Panc1 (cell line): Measurements from ENCODE around the gene ARMCX4. TPM values are rescaled to one million over a fixed set of nuclear protein-coding genes. Genes with fewer than 3 reads are reported as not detected.

Experiments used
- ATAC-seq: fragments of 200-7000 bp; cut with Tn5 transposase; 2 replicates; pipeline ENCODE4 v1.9.1; 2020; ENCODE audit warnings: mild to moderate bottlenecking, moderate library complexity
- BruUV-seq: library from RNA; stranded (reverse); fragments of 400-500 nt; replicated peaks from 2 replicates; lab custom pipeline; 2021; lab: Mats Ljungman, UMichigan
- CTCF ChIA-PET: fragments of 300-600 bp; sonication (Branson Sonifier 250); formaldehyde crosslinking; loops from one replicate; lab custom pipeline; 2022; ENCODE audit warnings: antibody characterized with exemption; lab: Charles Lee
- POLR2A ChIA-PET: fragments of 300-600 bp; sonication (Branson Sonifier 250); formaldehyde crosslinking; loops from one replicate; lab custom pipeline; 2022; ENCODE audit warnings: antibody characterized with exemption; lab: Charles Lee
- DNase-seq: peaks from one replicate; pipeline ENCODE4 v3.0.0-alpha.2; 2010; ENCODE audit warnings: low read depth, low spot score
- H3K27ac ChIP-seq: 2 replicates; pipeline ENCODE4 v1.5.1; 2011; ENCODE audit warnings: mild to moderate bottlenecking, low read length, inconsistent platforms
- H3K27me3 ChIP-seq: fragments of 200-500 bp; sonication (Bioruptor generic); 2 replicates; pipeline ENCODE4 v1.6.0; 2014; ENCODE audit warnings: low read length, inconsistent platforms; ENCODE audit not compliant: control insufficient read depth, insufficient read depth
- H3K36me3 ChIP-seq: fragments of 200-500 bp; sonication (Bioruptor generic); 2 replicates; pipeline ENCODE4 v1.5.1; 2014; ENCODE audit warnings: inconsistent platforms, mild to moderate bottlenecking, low read length, moderate library complexity; ENCODE audit not compliant: control insufficient read depth, insufficient read depth
- H3K4me1 ChIP-seq: 2 replicates; pipeline ENCODE4 v1.5.1; 2011; ENCODE audit warnings: inconsistent platforms, mild to moderate bottlenecking, low read length, moderate library complexity; ENCODE audit not compliant: control insufficient read depth, insufficient read depth
- H3K4me3 ChIP-seq, 2 experiments: 2 replicates each; pipeline ENCODE4 v1.5.1; 2011 to 2012; ENCODE audit warnings: low read depth in 2 of 2, low read length in 2 of 2, mild to moderate bottlenecking in 2 of 2, inconsistent platforms in 1 of 2, moderate library complexity in 1 of 2
- H3K9me3 ChIP-seq: fragments of 200-500 bp; sonication (Bioruptor generic); 2 replicates; pipeline ENCODE4 v1.5.1; 2014; ENCODE audit warnings: low read depth, mild to moderate bottlenecking, inconsistent platforms, low read length, moderate library complexity; ENCODE audit not compliant: control insufficient read depth, insufficient read depth
- CTCF ChIP-seq: fragments of 450-650 bp; IDR thresholded peaks from 2 replicates; pipeline ENCODE4 v1.5.1; 2017; ENCODE audit warnings: mild to moderate bottlenecking
- POLR2AphosphoS5 ChIP-seq: IDR thresholded peaks from 2 replicates; pipeline ENCODE4 v1.6.1; 2012; ENCODE audit warnings: mild to moderate bottlenecking, low read depth, low read length, moderate library complexity
- REST ChIP-seq, 2 experiments: IDR thresholded peaks; 2 replicates each; pipeline ENCODE4 v1.6.1; 2011 to 2012; ENCODE audit warnings: low read depth in 2 of 2, control low read depth in 1 of 2, low read length in 1 of 2, mild to moderate bottlenecking in 1 of 2, moderate library complexity in 1 of 2; ENCODE audit not compliant: insufficient read depth in 1 of 2
- SIN3A ChIP-seq: IDR thresholded peaks from 2 replicates; pipeline ENCODE4 v1.6.1; 2012; ENCODE audit warnings: low read depth, mild to moderate bottlenecking, low read length, moderate library complexity, borderline replicate concordance; ENCODE audit not compliant: insufficient read depth
- TCF7L2 ChIP-seq: IDR thresholded peaks from 2 replicates; pipeline ENCODE4 v1.6.1; 2011; ENCODE audit warnings: mild to moderate bottlenecking, low read depth, low read length, inconsistent platforms
- in situ Hi-C: cut with HindIII; loops from 2 replicates; pipeline ENCODE4 v1.10.0; 2016; ENCODE audit warnings: low sequenced_read_pairs, low pct_unique_long_range_greater_than_20kb
- intact Hi-C: fragments of 100-400 bp; cut with micrococcal nuclease; formaldehyde crosslinking; loops from one replicate; pipeline ENCODE4 v1.10.0; 2022; ENCODE audit not compliant: unreplicated experiment
- total RNA-seq: library from RNA; stranded (reverse); gene quantifications from one replicate; pipeline ENCODE4 v1.2.1, GENCODE V29; 2021; ENCODE audit not compliant: unreplicated experiment

The ARMCX4 gene
- total RNA-seq, 1 experiment from 2014 or later, result 5.0 TPM

- H3K27me3 ChIP-seq, result no peaks in the 10 kb centered on the region; the same call in 1 of the 2 replicates
- no peak for DNase-seq
- POLR2A ChIA-PET, result no interaction called here
- CTCF ChIA-PET, result no interaction called here
- no peak overlapping the region for H3K4me3 ChIP-seq
- no peaks in the 10 kb centered on the region for H3K36me3 ChIP-seq
- in situ Hi-C loops (no loop called here), intact Hi-C loops (no loop called here)
- no peaks in the 10 kb centered on the region for H3K4me1 ChIP-seq
- H3K9me3 ChIP-seq, result no peaks in the 10 kb centered on the region
- H3K27ac ChIP-seq, result no peak overlapping the region
- no TSS peak for BruUV-seq
- TF ChIP-seq TCF7L2 (no peak), SIN3A (no peak), REST (IDR thresholded peaks at IDR 0.05; ENCODE audit: insufficient read depth in 1 of 2, low read depth in 2 of 2, low read length in 1 of 2) (no peak), CTCF (no peak), POLR2AphosphoS5 (no peak)
- ATAC-seq, result no peak
Observed at GRCh38 chrX:101488796-101489195, 3.5 kb downstream of the ARMCX4 start.

GRCh38 chrX:101491943-101492342 lies 6.7 kb downstream of the ARMCX4 start:
- BruUV-seq, result no TSS peak
- no peak for ATAC-seq
- in situ Hi-C loops (no loop called here), intact Hi-C loops (no loop called here)
- no peak for DNase-seq
- CTCF ChIA-PET, result no interaction called here
- Histone ChIP-seq H3K27ac (no peak overlapping the region), H3K4me3 (no peak overlapping the region), H3K4me1 (no peaks in the 10 kb centered on the region), H3K27me3 (no peaks in the 10 kb centered on the region), H3K9me3 (no peaks in the 10 kb centered on the region), H3K36me3 (no peaks in the 10 kb centered on the region)
- TF ChIP-seq CTCF (no peak), TCF7L2 (no peak), SIN3A (no peak), POLR2AphosphoS5 (no peak), REST (IDR thresholded peaks at IDR 0.05; ENCODE audit: insufficient read depth in 1 of 2, low read depth in 2 of 2, low read length in 1 of 2) (no peak)
- POLR2A ChIA-PET, result no interaction called here
